Loucy (cell line): ENCODE data around the gene ZNF644.

Experiments used
- EZH2phosphoT487 ChIP-seq: fragments of 200-600 bp; IDR thresholded peaks from 2 replicates; pipeline ENCODE4 v1.6.1; 2018; ENCODE audit warnings: antibody characterized with exemption, mild to moderate bottlenecking, moderate library complexity, borderline replicate concordance
- TF ChIP-seq, protein P1 (sequence below): fragments of 200-600 bp; sonication (generic); conservative IDR thresholded peaks from 2 replicates; pipeline ENCODE4 v1.5.1; 2014; ENCODE audit warnings: mild to moderate bottlenecking, antibody characterized with exemption, low read length

DNA sequence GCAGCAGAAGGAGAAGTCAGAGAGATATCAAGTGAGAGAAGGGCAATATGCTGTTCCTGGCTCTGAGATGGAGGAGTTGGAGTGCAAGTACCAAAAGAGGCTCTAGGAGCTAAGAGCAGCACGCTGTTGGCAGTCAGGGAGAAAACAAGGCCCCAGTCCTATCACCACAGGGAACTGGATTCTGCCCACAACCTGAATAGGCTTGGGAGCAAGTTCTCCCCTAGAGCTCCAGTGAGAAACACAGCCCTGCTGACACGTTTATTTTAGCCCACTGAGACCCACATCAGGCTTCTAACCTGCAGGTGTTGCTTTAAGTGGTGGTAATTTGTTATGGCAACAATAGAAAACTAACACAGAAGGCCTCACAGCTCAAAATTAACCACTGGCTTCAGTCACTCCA is 31.8 kb upstream of the ZNF644 start:
- TF ChIP-seq, protein P1, sequence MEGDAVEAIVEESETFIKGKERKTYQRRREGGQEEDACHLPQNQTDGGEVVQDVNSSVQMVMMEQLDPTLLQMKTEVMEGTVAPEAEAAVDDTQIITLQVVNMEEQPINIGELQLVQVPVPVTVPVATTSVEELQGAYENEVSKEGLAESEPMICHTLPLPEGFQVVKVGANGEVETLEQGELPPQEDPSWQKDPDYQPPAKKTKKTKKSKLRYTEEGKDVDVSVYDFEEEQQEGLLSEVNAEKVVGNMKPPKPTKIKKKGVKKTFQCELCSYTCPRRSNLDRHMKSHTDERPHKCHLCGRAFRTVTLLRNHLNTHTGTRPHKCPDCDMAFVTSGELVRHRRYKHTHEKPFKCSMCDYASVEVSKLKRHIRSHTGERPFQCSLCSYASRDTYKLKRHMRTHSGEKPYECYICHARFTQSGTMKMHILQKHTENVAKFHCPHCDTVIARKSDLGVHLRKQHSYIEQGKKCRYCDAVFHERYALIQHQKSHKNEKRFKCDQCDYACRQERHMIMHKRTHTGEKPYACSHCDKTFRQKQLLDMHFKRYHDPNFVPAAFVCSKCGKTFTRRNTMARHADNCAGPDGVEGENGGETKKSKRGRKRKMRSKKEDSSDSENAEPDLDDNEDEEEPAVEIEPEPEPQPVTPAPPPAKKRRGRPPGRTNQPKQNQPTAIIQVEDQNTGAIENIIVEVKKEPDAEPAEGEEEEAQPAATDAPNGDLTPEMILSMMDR = no peak
- TF ChIP-seq EZH2phosphoT487 = no peak
